ENCODE measurements around the gene ZKSCAN8.
"Not testable (repeated sequence)": the region's sequence is repeated elsewhere in the genome, so short reads cannot be mapped to it uniquely, and the experiment has no call there.

ZKSCAN8 gene

GRCh38 chr6:28141500-28142329 is at the start of gene ZKSCAN8:
ZKSCAN8 (plus strand) TSS chr6:28141883; CDS start chr6:28148408, 6,525 bp downstream.
- peak; percentile 90 for DNase-seq (ENCODE audit: low spot score)

- not testable (repeated sequence) for DNase-seq (ENCODE audit: low spot score)
Observed at GRCh38 chr6:28102222-28102621, 39.5 kb upstream of the ZKSCAN8 start.

GRCh38 chr6:28102699-28103098 is 39.0 kb upstream of the ZKSCAN8 start:
- not testable (repeated sequence) for DNase-seq (ENCODE audit: low spot score)

GRCh38 chr6:28104392-28105244 is 37.1 kb upstream of the ZKSCAN8 start:
- DNase-seq (ENCODE audit: low spot score): peak; percentile 86

GRCh38 chr6:28105245-28105639 is 36.4 kb upstream of the ZKSCAN8 start:
- DNase-seq (ENCODE audit: low spot score): no peak

GRCh38 chr6:28107506-28107905 is 34.2 kb upstream of the ZKSCAN8 start:
- no peak for DNase-seq (ENCODE audit: low spot score)

GRCh38 chr6:28111964-28112363 is 29.7 kb upstream of the ZKSCAN8 start:
- DNase-seq (ENCODE audit: low spot score): no peak

GRCh38 chr6:28115799-28116198 is 25.9 kb upstream of the ZKSCAN8 start:
- no peak for DNase-seq (ENCODE audit: low spot score)

- DNase-seq (ENCODE audit: low spot score): no peak
Observed at GRCh38 chr6:28117386-28118050, 24.2 kb upstream of the ZKSCAN8 start.

GRCh38 chr6:28118217-28118616 is 23.5 kb upstream of the ZKSCAN8 start:
- DNase-seq (ENCODE audit: low spot score): no peak

- no peak for DNase-seq (ENCODE audit: low spot score)
Observed at GRCh38 chr6:28121876-28122275, 19.8 kb upstream of the ZKSCAN8 start.

GRCh38 chr6:28122283-28122682 is 19.4 kb upstream of the ZKSCAN8 start:
- DNase-seq (ENCODE audit: low spot score): not testable (repeated sequence)

GRCh38 chr6:28124350-28124970 is 17.2 kb upstream of the ZKSCAN8 start, which contains the start of gene ZSCAN16:
ZSCAN16 (plus strand) TSS chr6:28124609; CDS start chr6:28125444, 835 bp downstream.
- DNase-seq (ENCODE audit: low spot score): peak; percentile 81

- no peak for DNase-seq (ENCODE audit: low spot score)
Observed at GRCh38 chr6:28124971-28125353, 16.7 kb upstream of the ZKSCAN8 start.

- DNase-seq (ENCODE audit: low spot score): no peak
Observed at GRCh38 chr6:28125401-28125800, 16.3 kb upstream of the ZKSCAN8 start.

GRCh38 chr6:28134015-28134414 is 7.7 kb upstream of the ZKSCAN8 start:
- DNase-seq (ENCODE audit: low spot score): peak; percentile 49

GRCh38 chr6:28134716-28135115 is 7.0 kb upstream of the ZKSCAN8 start:
- DNase-seq (ENCODE audit: low spot score): no peak

- DNase-seq (ENCODE audit: low spot score): no peak
Observed at GRCh38 chr6:28135393-28135792, 6.3 kb upstream of the ZKSCAN8 start.

GRCh38 chr6:28136585-28137504 is 4.8 kb upstream of the ZKSCAN8 start:
- peak; percentile 89 for DNase-seq (ENCODE audit: low spot score)

- peak; percentile 58 for DNase-seq (ENCODE audit: low spot score)
Observed at GRCh38 chr6:28137505-28137981, 4.1 kb upstream of the ZKSCAN8 start.

Measured in activated CD4-positive, alpha-beta T cell treated with anti-CD3 and anti-CD28 coated beads, Interleukin-2, Interleukin-4, amounts not matched to agents 100 ng/mL and 50 ng/mL, durations not matched to agents 16 hours and 8 hours (primary cell).